HepG2 (cell line): ENCODE data around the gene ZNF442. TPM values are rescaled to one million over a fixed set of nuclear protein-coding genes. Genes with fewer than 3 reads are reported as not detected.

ENCODE experiments used
- HMG20B ChIP-seq: conservative IDR thresholded peaks from 2 replicates; pipeline ENCODE4 v1.6.1; 2016; ENCODE audit warnings: missing genetic modification reagents, missing compliant biosample characterization
- HNF4A ChIP-seq: sonication (generic); formaldehyde crosslinking; IDR thresholded peaks from 2 replicates; pipeline ENCODE4 v1.4.0; 2020; ENCODE audit warnings: missing genetic modification reagents
- HOXA3 ChIP-seq: sonication (generic); formaldehyde crosslinking; IDR thresholded peaks from 2 replicates; pipeline ENCODE4 v1.5.0; 2020; ENCODE audit warnings: missing genetic modification reagents
- MYNN ChIP-seq: sonication (generic); formaldehyde crosslinking; IDR thresholded peaks from 2 replicates; pipeline ENCODE4 v1.4.0; 2020; ENCODE audit warnings: mild to moderate bottlenecking, low read depth, missing genetic modification reagents
- NFKBIZ ChIP-seq: IDR thresholded peaks from 2 replicates; pipeline ENCODE4 v1.6.1; 2018; ENCODE audit warnings: missing genetic modification reagents, missing compliant biosample characterization
- PRPF4 ChIP-seq: fragments of 200-400 bp; formaldehyde crosslinking; IDR thresholded peaks from 2 replicates; pipeline ENCODE4 v1.6.1; 2016; ENCODE audit warnings: low read length, low read depth; ENCODE audit not compliant: poor library complexity, severe bottlenecking
- SIN3A ChIP-seq: IDR thresholded peaks from 2 replicates; pipeline ENCODE4 v1.6.1; 2011; ENCODE audit warnings: low read depth, mild to moderate bottlenecking, control low read depth, low read length, borderline replicate concordance
- ZBTB38 ChIP-seq: sonication (generic); formaldehyde crosslinking; IDR thresholded peaks from 2 replicates; pipeline ENCODE4 v1.5.1; 2020; ENCODE audit warnings: mild to moderate bottlenecking, missing genetic modification reagents
- ZNF260 ChIP-seq: sonication (generic); formaldehyde crosslinking; IDR thresholded peaks from 2 replicates; pipeline ENCODE4 v1.4.0; 2020; ENCODE audit warnings: missing genetic modification reagents, low read depth, mild to moderate bottlenecking, borderline replicate concordance
- ZNF33B ChIP-seq: sonication (generic); formaldehyde crosslinking; IDR thresholded peaks from 2 replicates; pipeline ENCODE4 v1.5.1; 2020; ENCODE audit warnings: mild to moderate bottlenecking, missing genetic modification reagents
- ZNF350 ChIP-seq: sonication (generic); formaldehyde crosslinking; IDR thresholded peaks from 2 replicates; pipeline ENCODE4 v1.4.0; 2020; ENCODE audit warnings: mild to moderate bottlenecking, low read depth, missing genetic modification reagents, borderline replicate concordance
- ZNF557 ChIP-seq: sonication (generic); formaldehyde crosslinking; IDR thresholded peaks from 2 replicates; pipeline ENCODE4 v1.4.0; 2020; ENCODE audit warnings: missing genetic modification reagents
- ZNF570 ChIP-seq: sonication (generic); formaldehyde crosslinking; IDR thresholded peaks from 2 replicates; pipeline ENCODE4 v1.4.0; 2020; ENCODE audit warnings: mild to moderate bottlenecking, missing genetic modification reagents, borderline replicate concordance
- ZNF615 ChIP-seq: sonication (generic); formaldehyde crosslinking; IDR thresholded peaks from 2 replicates; pipeline ENCODE4 v1.5.0; 2020; ENCODE audit warnings: mild to moderate bottlenecking, missing genetic modification reagents, borderline replicate concordance
- ZNF83 ChIP-seq: sonication (generic); formaldehyde crosslinking; IDR thresholded peaks from 2 replicates; pipeline ENCODE4 v1.4.0; 2020; ENCODE audit warnings: missing genetic modification reagents, mild to moderate bottlenecking, borderline replicate concordance
- polyA plus RNA-seq, 8 experiments: library from polyadenylated mRNA; depleted of rRNA in 3 of 8; stranded (reverse) in 7 of 8; unstranded in 1 of 8; fragments of >200 nt; fragmentation: Illumina TruSeq in 4 of 8; extraction: Trizol in 4 of 8; gene quantifications; 2 replicates each; pipeline versions ENCODE4 v1.2.1 to v1.2.3, GENCODE V29; 2011 to 2016; ENCODE audit warnings: low read depth in 4 of 8, missing spikeins in 1 of 8, mixed read lengths in 1 of 8; ENCODE audit not compliant: insufficient read depth in 1 of 8
- total RNA-seq, 5 experiments: library from RNA; depleted of rRNA; stranded (reverse); fragments of >200 nt; fragmentation: Illumina TruSeq; extraction: Trizol; gene quantifications; 2 replicates each; pipeline ENCODE4 v1.2.3, GENCODE V29; 2016; ENCODE audit warnings: low read depth in 1 of 5
- TF ChIP-seq, protein P1 (sequence below): sonication (generic); formaldehyde crosslinking; IDR thresholded peaks from 2 replicates; pipeline ENCODE4 v1.4.0; 2020; ENCODE audit warnings: missing genetic modification reagents, low read depth, mild to moderate bottlenecking, borderline replicate concordance
- TF ChIP-seq, protein P2 (sequence below): sonication (generic); formaldehyde crosslinking; IDR thresholded peaks from 2 replicates; pipeline ENCODE4 v1.8.1; 2023; ENCODE audit warnings: mild to moderate bottlenecking, missing genetic modification reagents
- TF ChIP-seq, protein P3 (sequence below): sonication (generic); formaldehyde crosslinking; IDR thresholded peaks from 2 replicates; pipeline ENCODE4 v1.8.1; 2023; ENCODE audit warnings: mild to moderate bottlenecking, moderate library complexity, missing genetic modification reagents
- TF ChIP-seq, protein P4 (sequence below): sonication (generic); formaldehyde crosslinking; IDR thresholded peaks from 2 replicates; pipeline ENCODE4 v1.4.0; 2020; ENCODE audit warnings: missing genetic modification reagents
- TF ChIP-seq, protein P5 (sequence below): sonication (generic); formaldehyde crosslinking; IDR thresholded peaks from 2 replicates; pipeline ENCODE4 v1.8.0; 2022; ENCODE audit warnings: mild to moderate bottlenecking, missing genetic modification reagents, borderline replicate concordance
- TF ChIP-seq, protein P6 (sequence below): IDR thresholded peaks from 2 replicates; pipeline ENCODE4 v1.6.1; 2016; ENCODE audit warnings: mild to moderate bottlenecking
- TF ChIP-seq, protein P7 (sequence below): IDR thresholded peaks from 2 replicates; pipeline ENCODE4 v1.6.1; 2016; ENCODE audit warnings: missing genetic modification reagents, missing compliant biosample characterization

ZNF442 gene
- total and polyA plus RNA-seq, 2 of the 13 experiments (the other 11 are each of a cell fraction or from before 2014, with no cell fraction given): 1.0 to 6.0 TPM

DNA sequence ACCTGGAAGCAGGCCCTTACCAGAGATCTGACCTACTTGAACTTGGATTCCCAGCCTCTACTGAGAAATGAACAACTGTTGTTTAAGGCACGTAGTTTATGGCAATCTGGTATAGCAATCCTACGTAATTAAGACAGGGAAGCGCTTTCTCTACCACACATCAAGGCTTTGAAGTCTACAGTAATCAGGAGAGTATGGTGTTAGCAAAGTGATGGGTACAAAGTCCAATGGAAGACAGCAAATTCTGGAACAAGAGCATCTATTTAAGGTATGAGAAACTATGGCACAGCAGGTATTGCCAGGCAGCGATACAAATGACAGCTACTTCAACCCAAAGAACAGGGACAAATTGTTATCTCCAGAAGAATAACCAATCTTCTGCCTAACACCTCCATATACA lies 35.1 kb downstream of the ZNF442 start (continued):
- TF ChIP-seq, protein P1, sequence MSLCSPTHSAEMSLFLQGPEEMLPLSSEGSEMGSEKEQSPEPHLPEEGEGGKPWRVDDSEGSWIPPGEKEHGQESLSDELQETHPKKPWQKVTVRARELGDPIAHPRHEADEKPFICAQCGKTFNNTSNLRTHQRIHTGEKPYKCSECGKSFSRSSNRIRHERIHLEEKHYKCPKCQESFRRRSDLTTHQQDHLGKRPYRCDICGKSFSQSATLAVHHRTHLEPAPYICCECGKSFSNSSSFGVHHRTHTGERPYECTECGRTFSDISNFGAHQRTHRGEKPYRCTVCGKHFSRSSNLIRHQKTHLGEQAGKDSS (CRISPR knock-in tag): no peak
- no peak for TF ChIP-seq ZBTB38 (CRISPR knock-in tag)
- no peak for TF ChIP-seq NFKBIZ (CRISPR knock-in tag)
- TF ChIP-seq, protein P2, sequence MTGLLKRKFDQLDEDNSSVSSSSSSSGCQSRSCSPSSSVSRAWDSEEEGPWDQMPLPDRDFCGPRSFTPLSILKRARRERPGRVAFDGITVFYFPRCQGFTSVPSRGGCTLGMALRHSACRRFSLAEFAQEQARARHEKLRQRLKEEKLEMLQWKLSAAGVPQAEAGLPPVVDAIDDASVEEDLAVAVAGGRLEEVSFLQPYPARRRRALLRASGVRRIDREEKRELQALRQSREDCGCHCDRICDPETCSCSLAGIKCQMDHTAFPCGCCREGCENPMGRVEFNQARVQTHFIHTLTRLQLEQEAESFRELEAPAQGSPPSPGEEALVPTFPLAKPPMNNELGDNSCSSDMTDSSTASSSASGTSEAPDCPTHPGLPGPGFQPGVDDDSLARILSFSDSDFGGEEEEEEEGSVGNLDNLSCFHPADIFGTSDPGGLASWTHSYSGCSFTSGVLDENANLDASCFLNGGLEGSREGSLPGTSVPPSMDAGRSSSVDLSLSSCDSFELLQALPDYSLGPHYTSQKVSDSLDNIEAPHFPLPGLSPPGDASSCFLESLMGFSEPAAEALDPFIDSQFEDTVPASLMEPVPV (CRISPR knock-in tag): no peak
- TF ChIP-seq, protein P3, sequence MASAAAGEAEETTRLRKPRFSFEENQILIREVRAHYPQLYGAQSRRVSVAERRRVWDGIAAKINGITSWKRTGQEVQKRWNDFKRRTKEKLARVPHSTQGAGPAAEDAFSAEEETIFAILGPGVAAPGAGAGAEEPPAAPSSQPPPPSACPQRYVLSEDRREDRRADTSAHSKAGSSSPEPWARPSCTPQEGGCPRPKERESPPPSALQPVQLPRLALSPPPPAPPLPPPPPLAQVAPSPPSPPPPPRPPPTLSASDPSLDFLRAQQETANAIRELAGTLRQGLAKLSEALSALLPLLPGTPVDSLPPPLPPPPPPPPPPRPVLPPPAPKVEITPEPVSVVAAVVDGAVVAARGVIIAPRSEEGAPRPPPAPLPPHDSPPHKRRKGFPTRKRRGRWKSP: no peak; the same call in 1 of the 2 replicates
- TF ChIP-seq HNF4A (CRISPR knock-in tag): peak; percentile 93
- TF ChIP-seq ZNF615: no peak
- TF ChIP-seq PRPF4: no peak
- no peak for TF ChIP-seq ZNF33B (CRISPR knock-in tag)
- TF ChIP-seq HOXA3 (CRISPR knock-in tag): no peak
- TF ChIP-seq ZNF83 (CRISPR knock-in tag): no peak
- TF ChIP-seq, protein P4, sequence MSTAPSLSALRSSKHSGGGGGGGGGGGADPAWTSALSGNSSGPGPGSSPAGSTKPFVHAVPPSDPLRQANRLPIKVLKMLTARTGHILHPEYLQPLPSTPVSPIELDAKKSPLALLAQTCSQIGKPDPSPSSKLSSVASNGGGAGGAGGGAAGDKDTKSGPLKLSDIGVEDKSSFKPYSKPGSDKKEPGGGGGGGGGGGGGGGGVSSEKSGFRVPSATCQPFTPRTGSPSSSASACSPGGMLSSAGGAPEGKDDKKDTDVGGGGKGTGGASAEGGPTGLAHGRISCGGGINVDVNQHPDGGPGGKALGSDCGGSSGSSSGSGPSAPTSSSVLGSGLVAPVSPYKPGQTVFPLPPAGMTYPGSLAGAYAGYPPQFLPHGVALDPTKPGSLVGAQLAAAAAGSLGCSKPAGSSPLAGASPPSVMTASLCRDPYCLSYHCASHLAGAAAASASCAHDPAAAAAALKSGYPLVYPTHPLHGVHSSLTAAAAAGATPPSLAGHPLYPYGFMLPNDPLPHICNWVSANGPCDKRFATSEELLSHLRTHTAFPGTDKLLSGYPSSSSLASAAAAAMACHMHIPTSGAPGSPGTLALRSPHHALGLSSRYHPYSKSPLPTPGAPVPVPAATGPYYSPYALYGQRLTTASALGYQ (CRISPR knock-in tag): 0 out of 2 replicates have a peak, but pooled peaks have one; percentile 35
- TF ChIP-seq MYNN (CRISPR knock-in tag): no peak
- TF ChIP-seq HMG20B (CRISPR knock-in tag): 0 out of 2 replicates have a peak, but pooled peaks have one; percentile 40
- TF ChIP-seq, protein P5, sequence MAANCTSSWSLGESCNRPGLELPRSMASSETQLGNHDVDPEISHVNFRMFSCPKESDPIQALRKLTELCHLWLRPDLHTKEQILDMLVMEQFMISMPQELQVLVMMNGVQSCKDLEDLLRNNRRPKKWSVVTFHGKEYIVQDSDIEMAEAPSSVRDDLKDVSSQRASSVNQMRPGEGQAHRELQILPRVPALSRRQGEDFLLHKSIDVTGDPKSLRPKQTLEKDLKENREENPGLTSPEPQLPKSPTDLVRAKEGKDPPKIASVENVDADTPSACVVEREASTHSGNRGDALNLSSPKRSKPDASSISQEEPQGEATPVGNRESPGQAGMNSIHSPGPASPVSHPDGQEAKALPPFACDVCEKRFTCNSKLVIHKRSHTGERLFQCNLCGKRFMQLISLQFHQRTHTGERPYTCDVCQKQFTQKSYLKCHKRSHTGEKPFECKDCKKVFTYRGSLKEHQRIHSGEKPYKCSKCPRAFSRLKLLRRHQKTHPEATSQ (CRISPR knock-in tag): no peak
- no peak for TF ChIP-seq ZNF350
- no peak for TF ChIP-seq ZNF260 (CRISPR knock-in tag)
- TF ChIP-seq, protein P6, sequence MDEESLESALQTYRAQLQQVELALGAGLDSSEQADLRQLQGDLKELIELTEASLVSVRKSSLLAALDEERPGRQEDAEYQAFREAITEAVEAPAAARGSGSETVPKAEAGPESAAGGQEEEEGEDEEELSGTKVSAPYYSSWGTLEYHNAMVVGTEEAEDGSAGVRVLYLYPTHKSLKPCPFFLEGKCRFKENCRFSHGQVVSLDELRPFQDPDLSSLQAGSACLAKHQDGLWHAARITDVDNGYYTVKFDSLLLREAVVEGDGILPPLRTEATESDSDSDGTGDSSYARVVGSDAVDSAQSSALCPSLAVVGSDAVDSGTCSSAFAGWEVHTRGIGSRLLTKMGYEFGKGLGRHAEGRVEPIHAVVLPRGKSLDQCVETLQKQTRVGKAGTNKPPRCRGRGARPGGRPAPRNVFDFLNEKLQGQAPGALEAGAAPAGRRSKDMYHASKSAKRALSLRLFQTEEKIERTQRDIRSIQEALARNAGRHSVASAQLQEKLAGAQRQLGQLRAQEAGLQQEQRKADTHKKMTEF: no peak
- no peak for TF ChIP-seq ZNF557 (CRISPR knock-in tag)
- TF ChIP-seq SIN3A: no peak
- TF ChIP-seq ZNF570: no peak
- TF ChIP-seq, protein P7, sequence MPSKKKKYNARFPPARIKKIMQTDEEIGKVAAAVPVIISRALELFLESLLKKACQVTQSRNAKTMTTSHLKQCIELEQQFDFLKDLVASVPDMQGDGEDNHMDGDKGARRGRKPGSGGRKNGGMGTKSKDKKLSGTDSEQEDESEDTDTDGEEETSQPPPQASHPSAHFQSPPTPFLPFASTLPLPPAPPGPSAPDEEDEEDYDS (CRISPR knock-in tag): peak; percentile 33; the same call in 1 of the 2 replicates
